HTR-8/SVneo (cell line): Measurements from ENCODE around the gene SELENBP1.
"Not testable (repeated sequence)": the region's sequence is repeated elsewhere in the genome, so short reads cannot be mapped to it uniquely, and the experiment has no call there.

ENCODE experiments used
- DNase-seq: peaks from one replicate; pipeline ENCODE4 v3.0.0; 2011; ENCODE audit warnings: low spot score, mixed read lengths; ENCODE audit not compliant: insufficient read length
- FAIRE-seq: peaks from 2 replicates; lab custom pipeline; 2011; peaks lifted over from hg19 to GRCh38; lab: Jason Lieb, UNC

SELENBP1 gene

GRCh38 chr1:151372058-151372934 lies at the start of gene SELENBP1:
Gene SELENBP1, minus strand, starts transcription at chr1:151372705. Its CDS starts 64 bp downstream, at chr1:151372641.
- FAIRE-seq (no peak), DNase-seq (no peak)

DNA sequence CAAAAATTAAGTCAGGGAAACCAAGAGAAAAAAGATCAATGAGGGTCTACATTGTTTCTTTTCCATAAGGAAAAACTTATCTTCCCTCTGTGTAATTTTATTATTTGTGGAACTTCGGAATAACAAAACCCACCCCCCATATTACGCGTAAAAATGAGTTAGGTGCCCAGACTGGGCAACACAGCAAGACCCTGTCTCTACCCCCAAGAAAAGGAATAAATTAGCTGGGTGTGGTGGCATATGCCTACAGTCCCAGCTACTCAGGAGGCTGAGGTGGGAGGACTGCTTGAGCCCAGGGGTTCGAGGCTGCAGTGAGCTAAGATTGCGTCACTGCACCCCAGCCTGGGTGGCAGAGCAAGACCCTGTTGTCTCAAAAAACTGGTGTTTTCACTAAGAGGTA lies 47.3 kb upstream of the SELENBP1 start:
- FAIRE-seq (no peak), DNase-seq (no peak)

DNA sequence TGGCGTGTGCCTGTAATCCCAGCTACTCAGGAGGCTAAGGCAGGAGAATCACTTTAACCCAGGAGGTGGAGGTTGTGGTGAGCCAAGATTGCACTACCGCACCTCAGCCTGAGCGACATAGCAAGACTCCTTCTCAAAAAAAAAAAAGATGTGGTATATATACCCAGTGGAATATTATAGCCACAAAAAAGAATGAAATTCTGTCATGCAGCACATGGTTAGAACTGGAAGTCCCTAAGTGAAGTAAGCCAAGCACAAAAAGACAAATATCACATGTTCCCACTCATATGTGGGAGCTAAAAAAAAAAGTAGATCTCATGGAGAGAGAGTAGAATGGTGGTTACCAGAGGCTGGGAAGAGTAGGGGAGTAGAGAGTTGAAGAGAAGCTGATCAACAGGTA lies 45.6 kb upstream of the SELENBP1 start:
- DNase-seq (no peak), FAIRE-seq (no peak)

- FAIRE-seq (no peak), DNase-seq (no peak)
These were observed 43.7 kb upstream of the SELENBP1 start for GRCh38 chr1:151416231-151416630.

GRCh38 chr1:151411884-151412283 lies 39.4 kb upstream of the SELENBP1 start:
- DNase-seq: no peak
- no peak for FAIRE-seq

- DNase-seq (no peak), FAIRE-seq (no peak)
These were observed 36.4 kb upstream of the SELENBP1 start for GRCh38 chr1:151408891-151409290.

- DNase-seq (no peak), FAIRE-seq (no peak)
These were observed 34.8 kb upstream of the SELENBP1 start for GRCh38 chr1:151407304-151407703.

DNA sequence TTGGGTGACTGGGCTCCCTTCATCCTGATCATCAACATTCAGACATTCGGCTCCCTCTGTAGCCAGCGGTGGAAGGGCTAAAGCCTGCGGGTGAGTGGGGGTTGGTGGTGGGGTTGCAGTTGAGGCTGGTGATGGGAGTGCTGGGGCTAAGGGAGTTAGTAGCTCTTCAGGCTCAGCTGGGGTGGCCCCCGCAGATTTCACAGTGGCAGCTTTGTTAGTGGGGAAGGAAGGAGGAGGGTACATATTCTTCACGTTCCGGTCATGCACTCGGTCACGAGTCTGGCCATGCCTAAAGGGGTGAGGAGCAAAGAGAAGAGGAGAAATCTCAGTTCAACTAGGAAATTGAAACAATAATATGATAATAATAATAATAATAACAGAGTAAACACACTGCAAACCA lies 33.7 kb upstream of the SELENBP1 start:
- FAIRE-seq: no peak
- DNase-seq: no peak

- no peak for FAIRE-seq
- no peak for DNase-seq
These were observed 32.9 kb upstream of the SELENBP1 start for GRCh38 chr1:151405187-151405951.

- FAIRE-seq (no peak), DNase-seq (no peak)
These were observed 31.1 kb upstream of the SELENBP1 start for GRCh38 chr1:151403612-151404011.

DNA sequence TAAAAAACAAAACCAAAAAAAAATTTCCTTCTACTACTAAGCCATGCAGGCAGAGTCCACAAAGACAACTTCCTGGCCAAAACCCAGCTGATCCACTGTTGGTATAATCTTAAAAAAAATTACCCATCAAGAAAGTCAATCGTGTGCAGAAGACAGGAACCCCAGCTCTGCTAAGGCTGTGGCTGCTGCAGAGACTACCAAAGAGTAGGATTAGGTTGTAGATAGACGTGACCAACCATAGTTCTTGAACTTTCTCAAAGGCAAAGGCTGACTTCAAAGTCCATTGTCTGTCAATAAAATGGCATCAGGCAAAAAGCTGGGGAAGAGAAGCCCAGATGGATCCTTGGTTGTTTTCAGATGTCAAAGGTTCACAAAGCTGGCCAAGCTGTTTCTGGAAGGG lies 30.3 kb upstream of the SELENBP1 start:
- FAIRE-seq: no peak
- DNase-seq: no peak

GRCh38 chr1:151401860-151402259 lies 29.4 kb upstream of the SELENBP1 start:
- no peak for DNase-seq
- FAIRE-seq: no peak

DNA sequence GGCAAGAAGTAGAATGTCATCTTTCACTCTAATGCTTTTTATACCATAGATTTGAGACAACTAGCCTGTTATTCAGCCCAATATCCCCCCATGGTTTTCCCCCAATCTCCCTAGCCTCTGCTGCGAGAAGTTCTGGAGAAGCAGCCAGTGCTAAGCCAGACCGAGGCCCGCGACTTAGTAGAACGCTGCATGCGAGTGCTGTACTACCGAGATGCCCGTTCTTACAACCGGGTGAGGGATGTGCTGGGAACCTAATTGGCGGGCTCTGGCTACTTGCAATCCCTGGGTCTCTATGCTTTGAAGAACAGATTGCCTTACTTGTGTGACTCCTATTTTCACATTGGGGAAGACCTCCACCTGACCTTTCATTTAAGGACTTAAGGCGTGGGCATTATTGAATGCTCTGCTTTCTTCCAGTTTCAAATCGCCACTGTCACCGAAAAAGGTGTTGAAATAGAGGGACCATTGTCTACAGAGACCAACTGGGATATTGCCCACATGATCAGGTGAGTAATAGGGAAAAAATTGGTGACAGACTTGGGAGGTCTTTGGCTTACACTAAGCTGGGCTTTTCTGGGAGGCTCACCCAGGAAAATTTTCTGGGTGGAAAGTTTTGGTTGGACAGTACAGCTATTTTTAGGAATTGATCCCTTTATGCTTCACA lies 28.8 kb upstream of the SELENBP1 start:
- no peak for DNase-seq
- FAIRE-seq: no peak

- DNase-seq (peak; percentile 90), FAIRE-seq (peak; percentile 58)
These were observed 27.0 kb upstream of the SELENBP1 start, which contains the start of gene PSMB4 for GRCh38 chr1:151399324-151400171. Gene PSMB4, plus strand, starts transcription at chr1:151399573. Its CDS starts 15 bp downstream, at chr1:151399588.

GRCh38 chr1:151396265-151396664 lies 23.8 kb upstream of the SELENBP1 start:
- FAIRE-seq, DNase-seq: not testable (repeated sequence)

DNA sequence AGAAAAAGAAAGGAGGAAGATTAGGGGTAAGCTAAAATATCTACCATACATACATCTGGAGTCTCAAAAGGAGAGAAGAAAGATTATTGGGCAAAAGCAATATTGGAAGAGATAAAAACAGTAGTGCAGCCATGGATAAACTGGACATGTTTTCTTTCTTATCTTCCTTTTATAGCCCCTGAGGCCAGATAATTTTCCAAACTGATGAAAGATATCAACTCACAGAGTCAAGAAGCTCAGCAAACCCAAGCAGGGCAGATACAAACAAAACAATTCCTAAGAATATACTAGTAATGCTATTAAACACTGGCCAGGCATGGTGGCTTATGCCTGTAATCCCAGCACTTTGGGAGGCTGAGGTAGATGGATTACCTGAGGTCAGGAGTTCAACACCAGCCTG lies 21.1 kb upstream of the SELENBP1 start:
- no peak for FAIRE-seq
- DNase-seq: no peak

- FAIRE-seq (no peak), DNase-seq (no peak)
These were observed 18.6 kb upstream of the SELENBP1 start for GRCh38 chr1:151391079-151391563.

DNA sequence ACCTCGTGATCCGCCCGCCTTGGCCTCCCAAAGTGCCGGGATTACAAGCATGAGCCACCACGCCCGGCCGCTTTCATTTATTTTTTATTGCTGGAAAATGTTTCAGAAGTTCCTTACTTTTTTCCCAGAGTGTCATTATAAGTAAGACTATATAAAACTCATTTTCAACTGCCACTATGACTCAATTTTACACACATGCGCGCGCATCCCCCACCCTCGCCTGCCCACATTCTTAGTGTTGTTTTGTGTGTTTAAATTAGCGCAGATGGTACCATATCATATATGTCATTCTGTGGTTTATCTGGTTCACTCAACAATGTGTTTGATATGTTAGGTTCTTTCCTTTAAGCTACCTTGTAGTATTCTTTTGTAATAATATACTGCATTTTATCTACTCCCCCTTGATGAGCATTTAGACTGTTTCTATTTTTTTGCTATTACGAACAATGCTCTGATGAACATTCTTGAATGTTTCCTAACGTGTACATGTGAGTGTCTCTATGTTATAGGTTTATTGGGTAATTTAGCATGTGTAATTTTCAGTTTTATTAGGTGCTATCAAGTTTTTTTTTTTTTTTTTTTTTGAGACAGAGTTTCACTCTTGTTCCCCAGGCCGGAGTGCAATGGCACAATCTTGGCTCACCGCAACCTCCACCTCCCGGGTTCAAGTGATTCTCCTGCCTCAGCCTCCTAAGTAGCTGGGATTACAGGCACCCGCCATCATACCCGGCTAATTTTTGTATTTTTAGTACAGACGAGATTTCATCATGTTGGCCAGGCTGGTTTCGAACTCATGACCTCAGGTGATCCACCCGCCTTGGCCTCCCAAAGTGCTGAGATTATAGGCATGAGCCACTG lies 17.9 kb upstream of the SELENBP1 start:
- DNase-seq, FAIRE-seq: not testable (repeated sequence)

- FAIRE-seq: no peak
- no peak for DNase-seq
These were observed 13.5 kb upstream of the SELENBP1 start for GRCh38 chr1:151386002-151386401.
